Measurements from ENCODE around the gene SUCNR1.

Gene SUCNR1

GRCh38 chr3:151901644-151902285 is 28.3 kb downstream of the SUCNR1 start:
- no peak for DNase-seq (ENCODE audit: low read depth)
- TF ChIP-seq, protein P1, sequence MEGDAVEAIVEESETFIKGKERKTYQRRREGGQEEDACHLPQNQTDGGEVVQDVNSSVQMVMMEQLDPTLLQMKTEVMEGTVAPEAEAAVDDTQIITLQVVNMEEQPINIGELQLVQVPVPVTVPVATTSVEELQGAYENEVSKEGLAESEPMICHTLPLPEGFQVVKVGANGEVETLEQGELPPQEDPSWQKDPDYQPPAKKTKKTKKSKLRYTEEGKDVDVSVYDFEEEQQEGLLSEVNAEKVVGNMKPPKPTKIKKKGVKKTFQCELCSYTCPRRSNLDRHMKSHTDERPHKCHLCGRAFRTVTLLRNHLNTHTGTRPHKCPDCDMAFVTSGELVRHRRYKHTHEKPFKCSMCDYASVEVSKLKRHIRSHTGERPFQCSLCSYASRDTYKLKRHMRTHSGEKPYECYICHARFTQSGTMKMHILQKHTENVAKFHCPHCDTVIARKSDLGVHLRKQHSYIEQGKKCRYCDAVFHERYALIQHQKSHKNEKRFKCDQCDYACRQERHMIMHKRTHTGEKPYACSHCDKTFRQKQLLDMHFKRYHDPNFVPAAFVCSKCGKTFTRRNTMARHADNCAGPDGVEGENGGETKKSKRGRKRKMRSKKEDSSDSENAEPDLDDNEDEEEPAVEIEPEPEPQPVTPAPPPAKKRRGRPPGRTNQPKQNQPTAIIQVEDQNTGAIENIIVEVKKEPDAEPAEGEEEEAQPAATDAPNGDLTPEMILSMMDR (IDR thresholded peaks at IDR 0.05; ENCODE audit: insufficient read depth, low read depth, low read length, missing control alignments) = no peak
- H3K4me3 ChIP-seq (ENCODE audit: low read depth, low read length) = no peak overlapping the region

DNA sequence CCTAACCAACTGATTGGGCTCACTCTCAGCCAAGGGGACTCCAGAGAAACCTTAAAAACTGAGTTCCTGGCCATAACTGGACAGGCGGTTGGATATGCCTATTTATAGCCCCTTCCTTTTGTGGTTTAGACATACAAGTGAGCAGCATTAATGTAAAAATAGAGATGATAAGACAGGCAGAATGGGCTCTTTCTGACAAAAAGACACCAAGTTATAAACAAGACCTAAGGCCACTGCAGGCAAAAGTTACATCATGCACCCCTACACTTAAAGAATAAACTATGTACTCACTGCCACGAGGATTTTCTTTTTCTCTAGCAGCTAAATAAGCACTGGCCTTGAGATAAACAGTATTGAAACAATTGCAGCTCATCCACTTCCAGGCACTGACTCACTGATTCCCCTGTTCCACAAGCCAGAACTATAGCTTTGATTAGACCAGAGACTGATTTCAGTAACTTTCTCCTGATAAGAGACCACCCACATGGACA is 30.1 kb downstream of the SUCNR1 start:
- TF ChIP-seq, protein P1 (IDR thresholded peaks at IDR 0.05; ENCODE audit: insufficient read depth, low read depth, low read length, missing control alignments) = no peak
- no peak for DNase-seq (ENCODE audit: low read depth)
- no peak overlapping the region for H3K4me3 ChIP-seq (ENCODE audit: low read depth, low read length)

DNA sequence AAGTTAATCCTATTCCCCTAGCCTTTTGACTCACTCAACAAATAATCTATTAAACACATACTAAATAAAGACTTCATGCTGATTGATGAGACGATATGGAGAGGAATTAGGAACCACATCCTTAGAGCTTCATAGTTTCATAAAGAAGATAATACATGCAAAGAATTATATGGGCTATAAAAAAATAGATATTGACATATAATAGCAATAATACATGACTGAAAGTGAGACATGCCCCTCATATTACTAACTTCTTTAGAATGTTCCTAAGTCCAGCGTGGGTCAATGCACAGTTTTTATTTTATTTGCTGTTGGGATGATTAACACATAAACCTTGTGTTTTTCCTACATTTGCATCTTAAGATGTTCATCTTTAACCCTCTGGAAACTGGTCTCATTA is 32.2 kb downstream of the SUCNR1 start:
- TF ChIP-seq, protein P1 (IDR thresholded peaks at IDR 0.05; ENCODE audit: insufficient read depth, low read depth, low read length, missing control alignments) = no peak
- no peak overlapping the region for H3K4me3 ChIP-seq (ENCODE audit: low read depth, low read length)
- no peak for DNase-seq (ENCODE audit: low read depth)

DNA sequence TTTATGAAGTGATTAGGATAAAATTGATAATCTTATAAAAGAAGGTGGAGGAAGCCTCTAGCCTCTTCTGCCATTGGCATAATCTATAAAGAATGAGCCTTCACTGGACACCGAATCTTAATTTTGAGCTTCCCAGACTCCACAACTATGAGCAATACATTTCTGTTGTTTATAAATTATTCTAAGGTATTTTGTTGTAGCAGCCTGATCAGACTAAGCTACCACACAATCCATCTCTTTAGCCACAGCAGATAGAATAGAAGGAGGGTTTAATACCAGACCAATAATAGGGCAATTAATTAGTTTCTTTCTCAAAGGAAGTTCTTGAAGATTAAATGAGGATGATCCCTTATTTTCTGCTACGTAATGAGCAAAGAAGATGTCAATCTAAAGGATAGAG is 33.3 kb downstream of the SUCNR1 start:
- TF ChIP-seq, protein P1 (IDR thresholded peaks at IDR 0.05; ENCODE audit: insufficient read depth, low read depth, low read length, missing control alignments) = no peak
- DNase-seq (ENCODE audit: low read depth) = no peak
- H3K4me3 ChIP-seq (ENCODE audit: low read depth, low read length) = no peak overlapping the region

GRCh38 chr3:151908399-151908798 is 35.0 kb downstream of the SUCNR1 start:
- no peak for DNase-seq (ENCODE audit: low read depth)
- H3K4me3 ChIP-seq (ENCODE audit: low read depth, low read length) = no peak overlapping the region
- TF ChIP-seq, protein P1 (IDR thresholded peaks at IDR 0.05; ENCODE audit: insufficient read depth, low read depth, low read length, missing control alignments) = no peak

DNA sequence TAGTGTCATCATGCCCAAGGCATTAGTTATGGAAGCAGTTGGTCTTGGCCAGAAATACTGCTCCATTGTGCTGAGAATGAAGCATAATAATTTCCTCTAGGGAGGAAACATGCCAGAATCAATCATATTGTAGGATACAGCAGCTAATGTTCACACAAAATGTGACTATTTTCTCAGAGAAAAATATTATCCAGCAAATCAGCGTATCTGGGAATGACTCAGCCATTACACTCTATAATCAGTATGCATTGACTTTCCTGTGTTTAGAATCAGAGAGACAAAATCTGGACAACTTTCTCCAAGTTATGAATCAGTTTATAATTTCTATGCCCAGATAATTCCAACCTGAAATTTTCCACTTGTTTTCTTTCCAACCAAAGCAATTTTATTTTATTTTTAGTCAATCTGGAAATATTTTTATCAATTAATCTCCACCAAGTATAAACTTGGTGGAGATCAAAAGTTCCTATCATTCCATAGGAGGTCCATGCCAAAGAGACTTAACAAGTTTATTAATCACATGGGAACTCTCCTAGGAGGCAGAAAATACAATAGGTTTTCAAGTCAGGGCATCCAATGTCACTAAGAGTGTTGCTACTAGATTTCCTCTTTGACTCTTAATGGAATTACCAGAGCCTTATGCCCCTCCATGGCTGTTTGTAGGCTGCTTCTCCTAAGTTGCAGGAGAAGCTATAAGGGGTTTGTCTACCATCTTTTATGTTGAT is 36.4 kb downstream of the SUCNR1 start:
- no peak overlapping the region for H3K4me3 ChIP-seq (ENCODE audit: low read depth, low read length)
- DNase-seq (ENCODE audit: low read depth) = no peak
- TF ChIP-seq, protein P1 (IDR thresholded peaks at IDR 0.05; ENCODE audit: insufficient read depth, low read depth, low read length, missing control alignments) = no peak
